Tongue (tissue), 2 donors: ENCODE data around the gene YBX2. TPM values are rescaled to one million over a fixed set of nuclear protein-coding genes. Genes with fewer than 3 reads are reported as not detected.

Experiments used
- DNase-seq: peaks from one replicate; pipeline ENCODE4 v3.0.0-alpha.2; 2015
- total RNA-seq: library from RNA; depleted of rRNA; stranded (reverse); fragments of >200 nt; gene quantifications from one replicate; pipeline ENCODE4 v1.2.3, GENCODE V29; 2014

YBX2 gene
- total RNA-seq, 1 donor from 2014 or later = 0.51 TPM

DNA sequence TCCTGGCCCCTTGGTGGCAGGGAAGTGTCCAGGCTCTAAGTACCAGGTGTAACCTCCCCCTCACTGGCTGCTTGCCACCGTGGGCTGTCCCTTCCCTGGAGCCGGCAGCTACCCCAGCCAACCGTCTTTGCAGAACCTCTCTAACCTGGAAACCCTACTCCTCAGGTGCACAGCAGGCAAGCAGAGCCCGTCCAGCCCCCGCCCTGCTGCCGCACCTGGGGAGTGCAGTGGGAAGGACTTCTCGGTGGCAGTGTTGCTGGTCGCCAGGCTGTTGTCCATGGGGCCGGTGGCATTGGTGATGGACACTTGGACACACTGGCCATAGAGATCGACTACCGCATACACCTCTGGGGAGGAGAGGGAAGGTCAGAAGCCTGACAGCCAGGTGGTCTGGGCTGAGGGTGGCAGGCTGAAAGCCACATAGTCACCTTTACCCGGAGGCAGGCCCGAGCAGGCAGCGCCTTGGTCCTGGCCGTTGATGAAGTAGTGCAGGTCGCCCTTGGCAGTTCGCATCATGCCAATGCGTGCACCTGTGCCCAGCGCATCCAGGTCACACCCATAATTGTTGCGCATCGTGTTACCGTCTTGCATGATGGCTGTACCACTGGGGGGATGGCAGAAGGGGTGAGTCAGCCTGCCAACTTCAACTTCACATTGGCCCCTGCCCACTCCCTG is 28.2 kb upstream of the YBX2 start:
- DNase-seq = no peak

- no peak for DNase-seq
Observed at GRCh38 chr17:7321466-7321865, 27.0 kb upstream of the YBX2 start.

GRCh38 chr17:7318121-7318860 is 23.9 kb upstream of the YBX2 start:
- DNase-seq = no peak

- no peak for DNase-seq
Observed at GRCh38 chr17:7317161-7317803, 22.8 kb upstream of the YBX2 start.

DNA sequence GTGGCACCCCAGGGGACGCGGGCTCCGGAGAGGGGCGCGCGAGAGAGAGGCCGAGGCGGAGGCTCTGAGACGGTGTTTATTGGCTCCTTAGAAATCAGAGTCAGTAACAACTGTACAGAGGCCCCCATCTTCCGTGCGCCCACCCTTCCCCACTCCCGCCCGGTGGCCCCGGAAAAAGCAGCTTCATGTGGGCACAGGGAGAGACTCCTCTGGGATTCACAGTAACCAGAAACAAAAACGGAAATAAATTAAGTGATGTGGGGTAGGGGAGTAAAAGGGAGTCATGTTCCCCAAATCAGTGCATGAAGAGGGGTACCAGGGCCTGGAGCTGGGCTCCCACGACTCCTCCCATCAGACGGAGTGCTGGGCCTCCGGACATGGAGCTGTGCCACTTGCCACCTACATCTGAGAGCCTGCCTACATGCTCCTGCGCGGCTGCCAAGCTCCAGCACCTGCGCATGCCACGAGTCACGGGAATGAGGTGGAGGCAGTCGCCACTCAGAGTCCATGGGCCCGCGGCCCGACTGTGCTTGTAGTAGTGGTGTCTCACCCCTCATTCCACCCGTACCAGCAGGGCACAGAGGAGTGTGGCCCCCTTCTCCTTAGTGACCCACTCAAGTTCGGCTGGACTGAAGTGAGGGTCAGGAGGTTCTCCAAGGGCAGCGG is 21.3 kb upstream of the YBX2 start:
- DNase-seq = no peak

GRCh38 chr17:7314719-7315569 is 20.5 kb upstream of the YBX2 start, which contains the start of gene GPS2:
GPS2 (minus strand) TSS chr17:7315360; CDS start chr17:7315052, 308 bp downstream.
- DNase-seq = peak; percentile 94

GRCh38 chr17:7313890-7314718 is 19.7 kb upstream of the YBX2 start:
- no peak for DNase-seq

- no peak for DNase-seq
Observed at GRCh38 chr17:7313088-7313889, 18.9 kb upstream of the YBX2 start.

- DNase-seq = no peak
Observed at GRCh38 chr17:7312432-7313087, 18.1 kb upstream of the YBX2 start.

- DNase-seq = no peak
Observed at GRCh38 chr17:7311110-7311705, 16.8 kb upstream of the YBX2 start.

DNA sequence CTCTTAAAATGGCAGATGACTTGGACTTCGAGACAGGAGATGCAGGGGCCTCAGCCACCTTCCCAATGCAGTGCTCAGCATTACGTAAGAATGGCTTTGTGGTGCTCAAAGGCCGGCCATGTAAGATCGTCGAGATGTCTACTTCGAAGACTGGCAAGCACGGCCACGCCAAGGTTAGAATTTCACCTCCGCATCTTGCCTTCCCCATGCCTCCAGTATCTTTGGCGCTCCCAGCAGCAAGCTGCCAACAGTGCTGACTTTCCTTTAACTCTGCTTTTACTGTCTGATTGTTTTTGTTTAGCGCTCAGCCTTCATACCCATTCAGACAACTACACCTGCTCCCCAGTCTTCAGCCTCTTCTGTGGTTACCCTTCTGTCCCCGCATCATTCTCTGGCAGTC is 15.2 kb upstream of the YBX2 start:
- no peak for DNase-seq

GRCh38 chr17:7308625-7309433 is 14.4 kb upstream of the YBX2 start:
- DNase-seq = peak; percentile 86

DNA sequence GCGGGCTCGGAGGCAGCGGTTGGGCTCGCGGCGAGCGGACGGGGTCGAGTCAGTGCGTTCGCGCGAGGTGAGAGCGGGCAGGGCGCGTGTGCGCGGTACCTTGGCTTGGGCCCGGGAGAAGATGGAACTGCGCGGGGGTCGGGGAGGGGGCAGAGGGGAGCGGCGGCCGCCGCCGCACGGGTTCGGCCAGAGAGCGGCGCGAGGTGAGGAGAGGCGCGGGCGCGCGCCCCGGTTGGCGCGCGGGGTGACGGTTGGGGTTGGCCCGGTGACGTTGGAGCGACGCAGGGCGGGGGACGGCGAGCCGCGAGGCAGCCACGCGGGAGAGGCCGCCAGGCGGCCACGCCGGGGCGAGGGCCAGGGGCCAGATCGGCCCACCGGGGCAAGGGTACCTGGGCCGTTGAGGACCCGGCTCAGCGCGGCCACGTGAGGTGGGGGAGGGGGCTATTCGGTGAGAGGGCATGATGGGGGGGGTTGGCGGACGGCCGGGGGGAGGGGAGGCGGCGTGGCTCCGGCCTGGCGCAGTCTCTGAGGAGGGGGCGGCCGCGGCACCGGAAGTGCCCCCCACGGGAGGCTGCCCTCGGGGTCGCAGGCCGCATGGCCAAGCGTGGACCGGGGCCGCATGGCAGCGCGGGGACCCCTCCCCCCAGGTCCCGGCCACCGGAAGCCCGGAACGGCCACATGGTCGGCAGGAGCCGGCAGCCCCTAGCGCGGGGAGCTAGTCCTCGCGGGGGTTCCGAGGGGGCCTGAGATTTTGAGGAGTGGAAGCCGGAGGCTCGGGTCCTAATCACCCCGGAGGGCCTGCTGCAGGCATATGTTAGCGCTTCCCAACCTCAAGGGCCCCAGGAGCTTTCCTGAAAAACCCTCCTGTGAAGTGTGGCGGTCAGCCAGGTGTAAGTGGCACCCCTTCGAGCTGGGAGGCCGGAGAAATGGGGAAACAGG is 13.5 kb upstream of the YBX2 start:
- DNase-seq = peak; percentile 36

- DNase-seq = peak; percentile 100
Observed at GRCh38 chr17:7306911-7307685, 12.7 kb upstream of the YBX2 start, which contains the start of gene EIF5A. EIF5A (plus strand) TSS chr17:7307628; CDS start chr17:7309636, 2,008 bp downstream.

DNA sequence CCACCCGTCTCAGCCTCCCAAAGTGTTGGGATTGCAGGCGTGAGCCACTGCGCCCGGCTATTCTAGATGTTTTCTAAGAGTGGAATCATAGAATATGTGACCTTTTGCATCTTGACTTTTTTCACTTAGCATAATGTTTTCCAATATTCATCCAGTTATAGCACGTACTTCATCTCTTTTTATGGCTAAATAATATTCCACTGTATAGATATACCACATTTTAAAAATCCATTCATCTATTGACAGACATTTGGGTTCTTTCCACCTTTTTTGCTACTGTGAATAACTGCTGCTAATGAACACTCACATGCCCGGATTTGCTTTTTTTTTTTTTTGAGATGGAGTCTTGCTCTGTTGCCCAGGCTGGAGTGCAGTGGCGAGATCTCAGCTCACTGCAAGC is 9.7 kb upstream of the YBX2 start:
- DNase-seq = no peak
